Smooth muscle cell of the brain vasculature (primary cell): ENCODE data around the gene TMEM258.

Experiments
- DNase-seq: peaks from one replicate; pipeline ENCODE4 v3.0.0-alpha.2; 2012; ENCODE audit warnings: low read depth, low spot score

TMEM258 gene

DNA sequence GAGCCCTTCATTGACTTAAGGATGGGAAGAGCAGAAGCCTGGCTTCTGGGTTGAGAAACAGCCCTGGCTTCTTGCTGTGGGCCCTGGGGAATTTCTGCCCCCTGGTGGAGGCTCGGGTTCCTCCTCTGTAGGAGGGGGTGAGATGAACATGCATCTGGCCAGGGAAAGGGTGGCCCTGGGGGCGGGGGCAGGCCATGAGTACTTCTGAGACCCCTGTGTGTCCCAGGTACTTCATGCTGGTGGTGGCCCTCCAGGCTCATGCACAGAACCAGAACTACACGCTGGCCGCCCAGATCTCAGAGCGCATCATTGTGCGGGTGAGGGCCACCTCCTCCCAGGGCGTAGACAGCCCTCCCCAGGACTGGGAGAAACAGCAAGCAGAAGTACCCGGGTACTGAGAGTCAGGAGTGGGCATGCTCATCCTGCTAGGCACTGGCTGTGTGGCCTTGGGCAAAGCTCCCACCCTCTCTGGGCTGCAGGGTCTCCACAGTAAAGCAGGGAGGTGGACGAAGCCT, 15.8 kb downstream of the TMEM258 start:
- DNase-seq, result no peak

DNA sequence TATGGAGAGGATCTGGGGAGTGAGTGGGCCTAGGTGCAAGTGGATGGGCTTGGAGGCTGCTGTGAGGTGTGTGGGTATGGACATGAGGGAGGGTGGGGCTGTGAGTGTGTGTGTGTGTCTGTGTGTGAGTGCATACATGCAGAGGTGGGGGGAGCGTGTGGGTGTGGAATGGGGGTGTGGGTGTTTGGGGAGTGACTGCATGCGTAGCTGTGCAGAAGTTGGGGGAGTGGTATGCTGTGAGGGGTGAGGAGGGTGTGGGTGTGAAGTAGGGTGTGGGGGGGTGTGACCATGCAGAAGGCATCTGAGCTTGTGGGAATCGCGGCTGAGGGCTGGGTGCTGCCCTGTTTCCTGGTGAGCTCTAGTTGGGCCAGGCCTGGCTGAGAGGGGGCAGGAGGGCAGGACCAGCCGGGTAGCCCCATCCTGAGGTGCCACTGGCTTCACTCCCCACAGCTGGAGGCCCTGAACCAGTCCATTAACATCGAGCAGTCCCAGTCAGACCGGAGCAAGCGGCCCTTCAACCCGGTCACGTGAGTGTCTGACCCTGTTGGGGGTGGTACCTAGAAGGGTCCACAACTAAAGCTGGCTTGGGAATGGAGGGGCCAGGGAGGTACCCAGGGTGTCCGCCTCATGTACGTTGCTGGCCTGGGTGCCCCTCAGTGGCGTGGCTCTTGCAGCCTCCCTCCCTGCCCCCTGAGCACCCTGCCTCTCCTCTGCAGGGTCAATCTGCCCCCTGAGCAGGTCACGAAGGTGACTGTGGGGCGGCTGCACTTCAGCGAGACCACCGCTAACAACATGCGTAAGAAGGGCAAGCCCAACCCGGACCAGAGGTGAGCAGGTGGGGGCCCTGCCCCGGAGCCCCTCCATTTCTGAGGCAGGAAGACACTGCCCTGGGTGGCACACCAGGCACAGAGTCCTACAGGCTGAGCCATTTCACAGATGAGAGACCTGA, 16.5 kb downstream of the TMEM258 start:
- no peak for DNase-seq

DNA sequence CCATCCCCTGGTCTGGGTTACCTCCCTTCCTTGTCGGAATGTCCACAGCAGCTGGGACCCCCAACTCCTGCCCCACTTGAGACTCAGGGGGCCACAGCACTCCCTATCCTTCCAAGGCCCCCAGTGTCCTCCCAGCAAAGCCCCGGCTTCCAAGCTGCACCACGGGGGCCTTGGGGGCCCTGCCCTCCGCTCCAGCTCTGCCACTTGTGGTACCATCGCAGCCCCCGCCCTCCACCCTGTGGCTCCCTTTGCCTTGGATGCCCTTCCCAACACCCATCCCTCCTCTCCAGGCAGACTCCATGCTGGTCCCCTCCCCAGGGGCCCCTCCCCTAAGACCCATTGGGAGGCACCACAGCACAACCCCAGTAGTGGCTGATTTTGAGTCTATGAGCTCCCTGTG, 17.3 kb downstream of the TMEM258 start:
- DNase-seq, result no peak

DNA sequence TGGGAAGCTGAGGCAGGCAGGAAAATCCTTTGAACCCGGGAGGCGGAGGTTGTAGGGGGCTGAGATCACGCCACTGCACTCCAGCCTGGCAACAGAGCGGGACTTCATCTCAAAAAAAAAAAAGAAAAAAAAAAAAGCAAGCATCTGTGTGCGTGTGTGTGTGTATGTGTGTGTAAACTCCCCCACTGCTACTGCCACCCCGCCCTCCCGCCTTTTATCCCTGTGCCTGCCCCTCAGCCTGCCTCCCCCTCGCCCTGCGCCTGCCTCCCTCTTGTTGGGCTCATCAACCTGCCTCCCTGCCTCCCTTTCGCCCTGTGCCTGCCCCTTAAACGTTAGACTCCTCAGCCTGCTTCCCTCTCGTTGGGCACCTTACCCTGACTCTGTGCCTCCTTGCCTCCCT, 18.0 kb downstream of the TMEM258 start:
- no peak for DNase-seq

DNA sequence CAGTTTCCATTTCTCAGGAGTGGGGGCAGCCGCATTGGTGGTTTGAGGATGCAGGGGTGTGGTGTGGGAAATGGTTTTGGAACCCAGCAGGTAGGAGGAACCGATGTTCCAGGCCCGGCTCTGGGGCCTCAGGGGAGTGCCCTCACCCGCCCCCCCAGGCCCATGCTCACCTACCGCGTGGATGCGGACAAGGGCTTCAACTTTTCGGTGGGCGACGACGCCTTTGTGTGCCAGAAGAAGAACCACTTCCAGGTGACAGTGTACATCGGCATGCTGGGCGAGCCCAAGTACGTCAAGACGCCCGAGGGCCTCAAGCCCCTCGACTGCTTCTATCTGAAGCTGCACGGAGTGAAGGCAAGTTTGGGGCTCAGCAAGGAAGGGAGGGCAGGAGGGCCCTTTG, 18.6 kb downstream of the TMEM258 start:
- DNase-seq, result no peak

DNA sequence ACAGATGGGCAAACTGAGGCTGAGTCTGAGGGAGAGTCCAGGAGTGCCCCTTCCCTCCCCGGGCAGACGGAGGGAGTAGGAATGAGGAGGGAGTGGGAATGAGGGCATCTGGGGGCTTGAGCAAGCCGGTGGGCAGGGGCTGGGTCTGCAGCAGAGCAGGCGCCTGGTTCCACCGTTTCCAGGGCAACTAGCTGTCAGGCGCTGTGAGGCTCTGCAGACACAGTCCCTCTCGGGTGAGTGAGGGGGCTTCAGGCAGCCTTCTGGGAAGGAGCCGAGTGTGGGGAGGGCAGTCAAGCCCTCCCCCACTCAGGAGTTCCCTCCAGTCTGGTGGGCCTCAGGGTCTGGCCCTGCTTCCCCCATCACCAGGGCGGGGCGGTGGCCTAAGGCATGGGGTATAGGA, 19.0 kb downstream of the TMEM258 start:
- no peak for DNase-seq

DNA sequence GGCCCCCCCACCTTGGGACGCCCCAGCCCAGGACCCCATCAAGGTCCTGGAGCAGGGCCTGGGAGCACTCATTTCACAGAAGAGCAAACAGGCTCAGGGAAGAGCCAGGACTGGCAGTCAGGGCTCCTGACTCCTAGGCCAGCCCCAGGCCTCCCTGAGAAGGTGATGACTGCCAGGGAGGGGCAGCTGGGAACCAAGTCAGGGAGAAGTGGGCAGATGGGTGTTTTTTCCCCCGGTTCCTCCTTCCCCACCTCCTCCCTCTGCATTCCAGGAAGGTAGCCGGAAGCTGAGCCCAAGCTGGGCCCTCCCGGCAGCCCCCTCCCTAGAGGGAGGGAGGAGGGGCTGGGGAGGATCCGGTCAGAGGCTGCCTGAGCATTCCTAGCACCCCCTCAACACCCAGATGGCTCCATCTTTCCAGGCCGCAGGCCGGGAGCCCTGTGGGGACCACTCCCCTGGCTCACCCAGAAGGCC, 20.4 kb downstream of the TMEM258 start:
- DNase-seq, result no peak

- no peak for DNase-seq
Observed at GRCh38 chr11:61771195-61771894, 21.1 kb downstream of the TMEM258 start.

DNA sequence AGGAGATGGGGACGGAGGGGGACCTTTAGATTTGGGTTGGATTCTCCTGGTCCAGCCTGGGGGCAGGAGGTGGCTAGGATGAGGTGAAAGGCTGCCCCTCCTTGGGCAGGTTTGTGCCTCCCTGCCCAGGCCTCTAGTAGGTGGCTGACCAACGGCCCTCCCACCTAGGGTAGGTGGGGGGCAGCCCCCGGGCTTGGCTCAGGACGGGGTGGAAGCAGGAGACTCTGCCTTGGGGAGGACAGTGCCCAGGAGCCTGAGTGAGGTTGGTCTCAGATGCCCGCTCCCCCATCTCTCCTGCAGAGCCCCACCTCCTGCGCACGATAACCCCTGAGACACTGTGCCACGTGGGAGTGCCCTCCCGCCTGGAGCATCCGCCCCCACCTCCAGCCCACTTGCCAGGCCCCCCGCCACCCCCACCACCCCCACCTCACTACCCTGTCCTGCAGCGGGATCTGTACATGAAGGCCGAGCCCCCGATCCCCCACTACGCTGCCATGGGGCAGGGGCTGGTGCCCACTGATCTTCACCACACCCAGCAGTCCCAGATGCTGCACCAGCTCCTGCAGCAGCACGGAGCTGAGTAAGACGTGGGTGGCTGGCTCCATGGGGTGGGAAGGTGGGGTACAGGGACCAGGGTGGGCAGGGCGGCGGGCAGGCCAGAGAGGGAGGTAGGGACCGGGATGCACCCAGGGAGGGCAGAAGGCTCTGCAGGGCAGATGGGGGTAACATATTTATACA, 22.3 kb downstream of the TMEM258 start:
- no peak for DNase-seq

- DNase-seq, result no peak
Observed at GRCh38 chr11:61769169-61769920, 23.1 kb downstream of the TMEM258 start.

- no peak for DNase-seq
Observed at GRCh38 chr11:61768376-61769076, 23.9 kb downstream of the TMEM258 start.

GRCh38 chr11:61766353-61766841, 26.0 kb downstream of the TMEM258 start:
- DNase-seq, result no peak

GRCh38 chr11:61765550-61766253, 26.7 kb downstream of the TMEM258 start:
- DNase-seq, result no peak

- no peak for DNase-seq
Observed at GRCh38 chr11:61764606-61765260, 27.7 kb downstream of the TMEM258 start.

GRCh38 chr11:61763930-61764605, 28.3 kb downstream of the TMEM258 start:
- no peak for DNase-seq

- DNase-seq, result no peak
Observed at GRCh38 chr11:61762798-61763197, 29.6 kb downstream of the TMEM258 start.

- DNase-seq, result no peak
Observed at GRCh38 chr11:61762223-61762615, 30.2 kb downstream of the TMEM258 start.

DNA sequence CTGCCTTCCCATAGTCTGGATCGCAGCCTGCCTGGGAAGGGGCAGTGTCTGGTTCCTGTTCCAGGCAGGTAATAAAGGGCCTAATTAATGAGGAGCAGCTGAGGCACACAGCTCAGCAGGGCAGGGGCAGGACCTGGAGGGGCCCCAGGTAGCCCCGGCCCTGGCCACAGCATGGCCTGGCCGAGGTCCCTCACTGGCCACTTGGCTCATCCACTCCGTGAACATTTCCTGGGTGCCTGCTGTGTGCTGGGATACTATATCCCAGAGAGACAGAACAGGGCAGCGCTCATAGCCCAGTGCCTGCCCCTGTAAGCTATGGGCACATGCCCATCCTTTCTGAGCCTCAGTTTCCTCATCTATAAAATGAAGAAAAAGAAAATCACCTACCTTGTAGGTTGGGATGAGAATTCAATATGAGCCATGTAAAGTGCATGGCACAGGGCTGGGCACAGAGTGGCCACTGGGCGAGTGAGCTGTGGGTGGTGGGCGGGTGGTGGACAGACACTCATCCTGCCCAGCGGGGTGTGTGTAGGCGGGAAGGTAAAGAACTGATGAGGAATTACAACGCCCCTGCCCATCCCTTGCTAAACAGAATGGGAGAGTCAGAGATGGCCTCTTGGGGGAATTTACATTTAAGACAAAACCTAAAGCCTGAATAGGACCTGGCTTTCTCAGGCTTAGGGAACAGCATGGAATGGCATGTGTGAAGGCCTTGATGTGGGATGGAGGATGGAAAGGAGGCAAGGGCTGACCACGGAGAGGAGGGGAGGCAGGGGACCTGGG, 30.8 kb downstream of the TMEM258 start:
- no peak for DNase-seq
